Measurements from ENCODE around the gene UNC13D. TPM values are rescaled to one million over a fixed set of nuclear protein-coding genes. Genes with fewer than 3 reads are reported as not detected.

The UNC13D gene
- total and polyA plus RNA-seq, 9 of the 15 experiments (the other 6 are each of a cell fraction or from before 2014, with no cell fraction given) = 0.86 to 244 (median 69.2) TPM

- Histone ChIP-seq H4K20me1 (replicated peaks; ENCODE audit: control insufficient read depth, insufficient read depth, low read length) (no peaks in the 10 kb centered on the region), H3K79me2 (ENCODE audit: control insufficient read depth, insufficient read depth, low read length) (no peaks in the 10 kb centered on the region), H3K4me1 (replicated peaks in 1 of 2; ENCODE audit: control insufficient read depth in 2 of 2, insufficient read depth in 2 of 2, low read length in 2 of 2) (peaks cover 22 to 34% of the 10 kb centered on the region in 2 experiments), H3K27me3 (ENCODE audit: control insufficient read depth in 2 of 2, insufficient read depth in 2 of 2, low read length in 2 of 2) (no peaks in the 10 kb centered on the region), H3K36me3 (ENCODE audit: control insufficient read depth, insufficient read depth, low read length) (no peaks in the 10 kb centered on the region), H2AFZ (ENCODE audit: low read depth, low read length) (peak overlapping the region; percentile 73), H3K4me2 (ENCODE audit: insufficient read depth, low read length) (peak overlapping the region; percentile 29), H3K9me1 (ENCODE audit: control insufficient read depth, insufficient read depth, low read length) (no peaks in the 10 kb centered on the region), H3K9ac (ENCODE audit: insufficient read depth in 1 of 2, low read depth in 2 of 2, low read length in 2 of 2) (peak overlapping the region; percentile 13; a peak in 2 of 4 replicates), H3K27ac (ENCODE audit: extremely low read depth, low read depth, low read length) (peak overlapping the region; percentile 42; the same call in 1 of the 3 replicates), H3K9me3 (replicated peaks; ENCODE audit: control insufficient read depth, insufficient read depth, low read depth, low read length) (no peaks in the 10 kb centered on the region), H3K4me3 (no peak overlapping the region)
- peak in 3 of 4 experiments; percentile 38 to 58 (median 49) for DNase-seq (ENCODE audit: extremely low read depth in 1 of 4, low spot score in 3 of 4)
- ChIA-PET POLR2A (interaction anchor here (0.6 to 1.3 kb wide), 7 partner anchors 8 to 116 kb away, joined by 3 to 9 read pairs (median 3); partner anchors contain the start of gene WBP2), CTCF (ENCODE audit: low intra/inter-chr PET ratio) (no interaction called here)
- intact Hi-C loops (cut with micrococcal nuclease) = no loop called here
- ATAC-seq = peak; percentile 76
- no TSS peak for BruUV-seq (replicated peaks)
- FAIRE-seq = peak; percentile 49
- in situ Hi-C loops (cut with MboI) = no loop called here
- 40% methylated on average over 8 of the region's 8 CpGs for WGBS (ENCODE audit: insufficient coverage, low coverage, missing lambda C conversion rate)
- no peak for TF ChIP-seq ELF4 (CRISPR knock-in tag; IDR thresholded peaks at IDR 0.05)
- TF ChIP-seq GTF2A2 (tag; IDR thresholded peaks at IDR 0.05) = no peak
- TF ChIP-seq HSF4 (CRISPR knock-in tag; IDR thresholded peaks at IDR 0.05; ENCODE audit: borderline replicate concordance) = no peak
- TF ChIP-seq KHSRP (IDR thresholded peaks at IDR 0.05) = no peak
- no peak for TF ChIP-seq ZNF695 (CRISPR knock-in tag; IDR thresholded peaks at IDR 0.05)
- no peak; the same call in 1 of the 2 replicates for TF ChIP-seq ESRRA (IDR thresholded peaks at IDR 0.05; ENCODE audit: borderline replicate concordance, low read depth)
- no peak for TF ChIP-seq ZNF347 (CRISPR knock-in tag; IDR thresholded peaks at IDR 0.05; ENCODE audit: low read depth)
- TF ChIP-seq NFIX (CRISPR knock-in tag; IDR thresholded peaks at IDR 0.05; ENCODE audit: low read depth) = no peak
- TF ChIP-seq PREB (CRISPR knock-in tag; IDR thresholded peaks at IDR 0.05) = no peak
- no peak for TF ChIP-seq BCLAF1 (IDR thresholded peaks at IDR 0.05; ENCODE audit: borderline replicate concordance in 1 of 2, control insufficient read depth in 1 of 2, low read depth in 2 of 2, low read length in 1 of 2)
- no peak for TF ChIP-seq SREBF1 (IDR thresholded peaks at IDR 0.05; ENCODE audit: borderline replicate concordance, low read depth, low read length)
- TF ChIP-seq ASH1L (IDR thresholded peaks at IDR 0.05; ENCODE audit: borderline replicate concordance, low read depth, partially characterized antibody) = no peak
- no peak for TF ChIP-seq IRF9 (tag; IDR thresholded peaks at IDR 0.05)
- TF ChIP-seq E2F3 (CRISPR knock-in tag; IDR thresholded peaks at IDR 0.05) = no peak
- no peak for TF ChIP-seq PHTF2 (CRISPR knock-in tag; IDR thresholded peaks at IDR 0.05)
- peak; percentile 46 for TF ChIP-seq RBBP5 (IDR thresholded peaks at IDR 0.05; ENCODE audit: borderline replicate concordance, insufficient read depth, low read length, poor library complexity, severe bottlenecking)
- TF ChIP-seq ZNF584 (CRISPR knock-in tag; IDR thresholded peaks at IDR 0.05; ENCODE audit: low read depth) = no peak
- no peak for TF ChIP-seq NFE2L1 (tag; IDR thresholded peaks at IDR 0.05; ENCODE audit: borderline replicate concordance, low read depth)
- TF ChIP-seq ZNF134 (CRISPR knock-in tag; conservative IDR thresholded peaks at IDR 0.05) = no peak
These were observed 20.3 kb upstream of the UNC13D start for GRCh38 chr17:75864448-75864871.
